B cell (primary cell): ENCODE results near the gene SUN3. TPM values are rescaled to one million over a fixed set of nuclear protein-coding genes. Genes with fewer than 3 reads are reported as not detected.

Source experiments
- ATAC-seq: fragments of 200-7000 bp; cut with Tn5 transposase; one replicate; pipeline ENCODE4 v1.10.0; 2021; ENCODE audit warnings: low read depth, mild to moderate bottlenecking, moderate number of reproducible peaks, moderate library complexity
- CTCF ChIA-PET: fragments of 350-600 bp; sonication (Branson Sonifier 250); formaldehyde crosslinking; loops from one replicate; lab custom pipeline; 2021; ENCODE audit warnings: antibody characterized with exemption, inconsistent platforms; lab: Charles Lee
- POLR2A ChIA-PET: fragments of 350-600 bp; sonication (Branson Sonifier 250); formaldehyde crosslinking; loops from one replicate; lab custom pipeline; 2021; ENCODE audit warnings: antibody characterized with exemption; lab: Charles Lee
- DNase-seq: peaks from one replicate; pipeline ENCODE4 v3.0.0; 2013
- H2AFZ ChIP-seq: 2 replicates; pipeline ENCODE4 v1.6.1; 2012; ENCODE audit warnings: mild to moderate bottlenecking, low read depth, low read length; ENCODE audit not compliant: insufficient read depth, poor library complexity, severe bottlenecking
- H3K27ac ChIP-seq, 2 donors: 1 replicate in 1 of 2; 2 replicates in 1 of 2; pipeline ENCODE4 v1.5.1; 2012 to 2013; ENCODE audit warnings: low read length in 2 of 2, mild to moderate bottlenecking in 2 of 2, moderate library complexity in 1 of 2
- H3K27me3 ChIP-seq, 4 experiments: fragments of 200-600 bp in 1 of 4; sonication (generic) in 1 of 4; replicated peaks in 1 of 4; 1 replicate in 2 of 4; 2 replicates in 2 of 4; pipeline versions ENCODE4 v1.6.1 to v1.7.0; 2013 to 2016; ENCODE audit warnings: low read length in 3 of 4, mild to moderate bottlenecking in 2 of 4, mixed read lengths in 1 of 4, moderate library complexity in 1 of 4; ENCODE audit not compliant: insufficient read depth in 4 of 4, control insufficient read depth in 3 of 4; ENCODE audit errors: control extremely low read depth in 1 of 4
- H3K36me3 ChIP-seq, 2 experiments: replicated peaks in 1 of 2; 1 replicate in 1 of 2; 2 replicates in 1 of 2; pipeline versions ENCODE4 v1.6.1 to v1.7.1; 2013; ENCODE audit warnings: low read length in 1 of 2; ENCODE audit not compliant: insufficient read depth in 2 of 2, control insufficient read depth in 1 of 2; ENCODE audit errors: control extremely low read depth in 1 of 2, extremely low read depth in 1 of 2
- H3K4me1 ChIP-seq, 2 donors: fragments of 200-600 bp in 1 of 2; sonication (generic) in 1 of 2; 1 replicate in 1 of 2; 2 replicates in 1 of 2; pipeline versions ENCODE4 v1.5.1 to v1.6.1; 2013 to 2017; ENCODE audit warnings: low read length in 2 of 2; ENCODE audit not compliant: control insufficient read depth in 2 of 2, insufficient read depth in 2 of 2
- H3K4me2 ChIP-seq: replicated peaks from 2 replicates; pipeline ENCODE3; 2012; ENCODE audit warnings: mild to moderate bottlenecking, low read depth, low read length; ENCODE audit not compliant: poor library complexity, severe bottlenecking
- H3K4me3 ChIP-seq, 5 experiments: fragments of 200-600 bp in 1 of 5; sonication (generic) in 1 of 5; 1 replicate in 3 of 5; 2 replicates in 2 of 5; pipeline versions ENCODE4 v1.5.1 to v1.7.0; 2011 to 2016; ENCODE audit warnings: low read length in 4 of 5, mild to moderate bottlenecking in 4 of 5, low read depth in 2 of 5, control low read depth in 1 of 5, moderate library complexity in 1 of 5; ENCODE audit not compliant: insufficient read depth in 1 of 5; ENCODE audit errors: control extremely low read depth in 1 of 5, extremely low read depth in 1 of 5
- H3K79me2 ChIP-seq: fragments of 200-600 bp; sonication (generic); one replicate; pipeline ENCODE4 v1.6.0; 2016; ENCODE audit warnings: low read length; ENCODE audit not compliant: control insufficient read depth, insufficient read depth
- H3K9ac ChIP-seq: fragments of 200-600 bp; sonication (generic); 2 replicates; pipeline ENCODE4 v1.6.1; 2017; ENCODE audit warnings: mild to moderate bottlenecking, low read length, moderate library complexity
- H3K9me3 ChIP-seq, 3 donors: one replicate each; pipeline versions ENCODE4 v1.6.1 to v1.7.1; 2013; ENCODE audit warnings: low read length in 2 of 3; ENCODE audit not compliant: control insufficient read depth in 2 of 3, insufficient read depth in 1 of 3; ENCODE audit errors: control extremely low read depth in 1 of 3
- H4K20me1 ChIP-seq: 2 replicates; pipeline ENCODE4 v1.6.0; 2012; ENCODE audit warnings: mild to moderate bottlenecking, low read length; ENCODE audit not compliant: insufficient read depth, control insufficient read depth, poor library complexity, severe bottlenecking
- H3K27ac Mint-ChIP-seq: one replicate; pipeline ENCODE4 v1.8.0; 2021; ENCODE audit warnings: mixed read lengths
- H3K27me3 Mint-ChIP-seq: one replicate; pipeline ENCODE4 v1.8.0; 2021; ENCODE audit warnings: mixed read lengths
- H3K4me1 Mint-ChIP-seq: one replicate; pipeline ENCODE4 v1.8.0; 2021; ENCODE audit warnings: mixed read lengths
- H3K4me3 Mint-ChIP-seq: one replicate; pipeline ENCODE4 v1.8.0; 2021; ENCODE audit warnings: mixed read lengths
- H3K9me3 Mint-ChIP-seq: one replicate; pipeline ENCODE4 v1.8.0; 2022; ENCODE audit warnings: mixed read lengths; ENCODE audit not compliant: insufficient read depth
- EZH2 ChIP-seq: IDR thresholded peaks from 2 replicates; pipeline ENCODE4 v1.6.1; 2012; ENCODE audit warnings: borderline replicate concordance, low read depth, mild to moderate bottlenecking, moderate library complexity, low read length; ENCODE audit not compliant: insufficient read depth, poor library complexity, severe bottlenecking
- WGBS: methylation state at CpG from one replicate; pipeline ENCODE4 v1.1.5; 2013; ENCODE audit warnings: missing lambda C conversion rate; ENCODE audit not compliant: insufficient coverage; 5-methylcytosine and 5-hydroxymethylcytosine counted together
- intact Hi-C: fragments of 100-400 bp; cut with micrococcal nuclease; formaldehyde crosslinking; loops from one replicate; pipeline ENCODE4 v1.10.0; 2022
- polyA plus RNA-seq: library from polyadenylated mRNA; depleted of rRNA; stranded (reverse); fragments of >200 nt; gene quantifications from 2 replicates; pipeline ENCODE4 v1.2.3, GENCODE V29; 2012
- total RNA-seq, 2 donors: library from RNA; stranded (reverse); fragments of 120-200 nt in 1 of 2; gene quantifications; 1 replicate in 1 of 2; 2 replicates in 1 of 2; pipeline versions ENCODE4 v1.2.3 to v1.2.4, GENCODE V29; 2013 to 2022
- TF ChIP-seq, protein P1 (sequence below): fragments of 200-600 bp; IDR thresholded peaks from one replicate; pipeline ENCODE4 v1.8.0; 2022; ENCODE audit warnings: antibody characterized with exemption, mild to moderate bottlenecking

Gene SUN3
- total and polyA plus RNA-seq, 2 donors (not counting 1 experiment from before 2014, with no cell fraction given) = not detected

DNA sequence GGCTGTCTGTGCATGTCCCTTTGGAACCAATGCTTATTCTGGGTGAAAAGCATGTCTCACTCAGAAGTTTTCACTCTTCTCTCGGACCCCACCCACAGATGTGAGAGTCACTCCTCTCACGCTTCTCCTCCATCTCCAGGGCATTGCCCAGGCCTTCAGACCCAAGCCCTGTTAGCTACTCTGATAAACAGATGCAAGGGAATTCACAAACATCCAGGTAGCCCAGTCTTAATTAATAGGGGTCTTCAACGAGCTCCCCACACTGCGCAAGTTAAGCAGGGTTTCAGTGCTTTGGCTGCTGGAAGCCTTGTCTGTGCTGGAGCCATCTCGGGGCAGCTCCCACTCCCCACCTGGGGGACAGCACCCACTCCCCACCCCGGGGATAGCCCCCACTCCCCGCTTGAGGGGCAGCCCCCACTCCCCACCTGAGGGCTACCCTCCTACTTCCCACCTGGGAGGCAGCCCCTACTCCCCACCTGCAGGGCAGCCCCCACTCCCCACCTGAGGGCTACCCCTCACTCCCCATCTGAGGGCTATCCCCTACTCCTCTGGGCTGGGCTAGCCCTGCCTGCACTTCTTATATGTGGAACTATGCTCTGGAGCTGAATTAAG is 89.4 kb downstream of the SUN3 start:
- no peaks in the 10 kb centered on the region for H4K20me1 ChIP-seq
- no peak overlapping the region for H2AFZ ChIP-seq
- no peak overlapping the region for H3K27ac Mint-ChIP-seq
- H3K27me3 Mint-ChIP-seq = no peaks in the 10 kb centered on the region
- H3K4me1 ChIP-seq = peaks cover 29% of the 10 kb centered on the region in 2 donors
- CTCF ChIA-PET = interaction anchor here (0.7 to 3.9 kb wide), 10 partner anchors 10 to 674 kb away, joined by 3 to 34 read pairs (median 5); no protein-coding TSS in a partner anchor
- H3K4me3 Mint-ChIP-seq = no peak overlapping the region
- H3K4me2 ChIP-seq = no peak overlapping the region
- H3K27me3 ChIP-seq = no peaks in the 10 kb centered on the region
- ATAC-seq = no peak
- TF ChIP-seq EZH2 = no peak
- TF ChIP-seq, protein P1, sequence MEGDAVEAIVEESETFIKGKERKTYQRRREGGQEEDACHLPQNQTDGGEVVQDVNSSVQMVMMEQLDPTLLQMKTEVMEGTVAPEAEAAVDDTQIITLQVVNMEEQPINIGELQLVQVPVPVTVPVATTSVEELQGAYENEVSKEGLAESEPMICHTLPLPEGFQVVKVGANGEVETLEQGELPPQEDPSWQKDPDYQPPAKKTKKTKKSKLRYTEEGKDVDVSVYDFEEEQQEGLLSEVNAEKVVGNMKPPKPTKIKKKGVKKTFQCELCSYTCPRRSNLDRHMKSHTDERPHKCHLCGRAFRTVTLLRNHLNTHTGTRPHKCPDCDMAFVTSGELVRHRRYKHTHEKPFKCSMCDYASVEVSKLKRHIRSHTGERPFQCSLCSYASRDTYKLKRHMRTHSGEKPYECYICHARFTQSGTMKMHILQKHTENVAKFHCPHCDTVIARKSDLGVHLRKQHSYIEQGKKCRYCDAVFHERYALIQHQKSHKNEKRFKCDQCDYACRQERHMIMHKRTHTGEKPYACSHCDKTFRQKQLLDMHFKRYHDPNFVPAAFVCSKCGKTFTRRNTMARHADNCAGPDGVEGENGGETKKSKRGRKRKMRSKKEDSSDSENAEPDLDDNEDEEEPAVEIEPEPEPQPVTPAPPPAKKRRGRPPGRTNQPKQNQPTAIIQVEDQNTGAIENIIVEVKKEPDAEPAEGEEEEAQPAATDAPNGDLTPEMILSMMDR = no peak
- H3K79me2 ChIP-seq = no peaks in the 10 kb centered on the region
- intact Hi-C loops = loop anchor here (5.0 to 10.0 kb wide), 4 partner anchors 148 to 1225 kb away; partner anchors contain the start of gene UPP1
- POLR2A ChIA-PET = no interaction called here
- no peaks in the 10 kb centered on the region for H3K36me3 ChIP-seq
- DNase-seq = no peak
- no peaks in the 10 kb centered on the region for H3K9me3 ChIP-seq
- peaks cover 31% of the 10 kb centered on the region for H3K4me1 Mint-ChIP-seq
- 89% methylated on average over 7 of the region's 7 CpGs for WGBS
- no peak overlapping the region for H3K9ac ChIP-seq
- no peaks in the 10 kb centered on the region for H3K9me3 Mint-ChIP-seq
- H3K4me3 ChIP-seq = no peak overlapping the region
- no peak overlapping the region for H3K27ac ChIP-seq

DNA sequence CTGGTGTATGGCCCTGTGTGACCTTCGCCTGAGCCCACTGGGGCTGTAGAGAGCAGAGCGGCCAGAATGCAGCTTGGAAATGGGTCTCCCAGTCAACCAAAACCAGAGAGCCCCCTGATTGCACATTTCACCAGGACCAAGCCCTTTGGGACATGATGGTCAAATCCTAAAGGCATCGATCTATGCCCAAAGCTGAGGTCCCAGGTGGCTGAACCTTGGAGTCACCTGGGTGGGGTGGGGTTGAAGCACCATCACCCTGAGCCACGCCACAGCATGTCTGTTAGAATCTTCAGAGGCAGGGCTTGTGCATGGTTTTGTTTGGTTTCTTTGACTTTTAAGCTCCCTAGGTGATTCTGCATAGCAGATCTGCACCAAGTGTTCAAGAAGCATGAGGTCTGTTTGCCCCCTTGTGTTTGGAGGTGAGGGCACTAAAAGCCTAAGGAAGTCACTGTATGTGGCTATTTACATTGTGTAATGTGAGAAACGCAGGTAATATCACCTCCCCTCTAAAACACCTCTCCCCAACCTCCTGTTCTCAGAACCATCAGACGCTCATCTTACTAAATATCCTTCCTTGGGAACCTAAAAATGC is 90.2 kb downstream of the SUN3 start:
- no peak overlapping the region for H2AFZ ChIP-seq

More for the DNA sequence above, 90.2 kb downstream of the SUN3 start:
- Histone ChIP-seq H3K9me3 (no peaks in the 10 kb centered on the region), H3K27me3 (no peaks in the 10 kb centered on the region), H3K36me3 (no peaks in the 10 kb centered on the region), H3K27ac (no peak overlapping the region), H3K4me2 (peak overlapping the region; percentile 68), H4K20me1 (no peaks in the 10 kb centered on the region), H3K4me1 (peaks cover 29% of the 10 kb centered on the region in 2 donors), H3K79me2 (no peaks in the 10 kb centered on the region), H3K4me3 (no peak overlapping the region), H3K9ac (no peak overlapping the region)
- ATAC-seq = no peak
- ChIA-PET POLR2A (no interaction called here), CTCF (interaction anchor here (0.8 to 3.9 kb wide), 16 partner anchors 9 to 673 kb away, joined by 3 to 34 read pairs (median 4); partner anchors contain the start of gene UPP1)
- H3K27ac Mint-ChIP-seq = no peak overlapping the region
- H3K4me1 Mint-ChIP-seq = peaks cover 31% of the 10 kb centered on the region
- TF ChIP-seq EZH2 = no peak
- TF ChIP-seq, protein P1 = no peak
- 70% methylated on average over 6 of the region's 6 CpGs for WGBS
- H3K4me3 Mint-ChIP-seq = no peak overlapping the region
- intact Hi-C loops = loop anchor here (5.0 to 10.0 kb wide), 3 partner anchors 149 to 671 kb away; partner anchors contain the start of gene UPP1
- no peaks in the 10 kb centered on the region for H3K9me3 Mint-ChIP-seq
- H3K27me3 Mint-ChIP-seq = no peaks in the 10 kb centered on the region
- DNase-seq = peak; percentile 17
